D341Med (cell line): ENCODE results near the gene CNTNAP5.

Experiments used
- DNase-seq: peaks from one replicate; pipeline ENCODE4 v3.0.0; 2012; ENCODE audit warnings: low spot score

CNTNAP5 gene

GRCh38 chr2:124898827-124899226 is 873.7 kb downstream of the CNTNAP5 start:
- DNase-seq, result no peak

GRCh38 chr2:124908411-124908810 is 883.3 kb downstream of the CNTNAP5 start:
- no peak for DNase-seq

GRCh38 chr2:124911560-124911959 is 886.5 kb downstream of the CNTNAP5 start:
- no peak for DNase-seq

DNA sequence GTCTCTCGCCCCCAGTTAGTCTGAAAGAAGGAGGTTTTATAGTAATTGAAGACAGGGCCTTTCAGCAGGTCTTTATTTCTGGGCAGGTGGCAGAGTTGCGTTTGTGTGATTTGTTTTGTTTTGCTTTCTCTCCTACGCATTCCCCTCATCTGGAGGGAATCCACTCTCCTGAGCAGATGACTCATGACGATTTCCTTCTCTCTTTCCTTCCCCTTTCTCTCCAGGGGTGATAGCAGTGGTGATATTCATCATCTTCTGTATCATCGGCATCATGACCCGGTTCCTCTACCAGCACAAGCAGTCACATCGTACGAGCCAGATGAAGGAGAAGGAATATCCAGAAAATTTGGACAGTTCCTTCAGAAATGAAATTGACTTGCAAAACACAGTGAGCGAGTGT is 888.8 kb downstream of the CNTNAP5 start:
- no peak for DNase-seq

- no peak for DNase-seq
These were observed 890.5 kb downstream of the CNTNAP5 start for GRCh38 chr2:124915567-124915966.

DNA sequence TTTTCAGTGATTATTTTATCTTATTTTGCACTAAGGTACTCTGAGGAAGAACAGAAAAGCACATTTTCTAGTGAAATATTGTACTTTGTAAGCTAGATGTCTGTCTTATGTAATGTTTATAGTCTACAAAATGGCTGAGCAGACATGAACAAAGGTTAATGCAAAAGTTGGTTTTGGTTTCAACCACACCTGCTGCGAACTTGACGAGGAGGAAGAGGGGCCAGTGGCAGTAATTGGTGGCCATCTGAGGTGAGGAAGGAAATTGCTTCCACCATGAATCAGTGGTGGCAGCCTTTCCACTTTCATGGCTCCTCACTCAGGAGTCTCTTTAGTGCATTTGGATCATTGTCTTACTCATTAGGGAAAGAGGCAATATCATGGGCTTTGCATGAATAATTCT is 894.2 kb downstream of the CNTNAP5 start:
- no peak for DNase-seq

- DNase-seq, result no peak
These were observed 895.4 kb downstream of the CNTNAP5 start for GRCh38 chr2:124920448-124920847.

DNA sequence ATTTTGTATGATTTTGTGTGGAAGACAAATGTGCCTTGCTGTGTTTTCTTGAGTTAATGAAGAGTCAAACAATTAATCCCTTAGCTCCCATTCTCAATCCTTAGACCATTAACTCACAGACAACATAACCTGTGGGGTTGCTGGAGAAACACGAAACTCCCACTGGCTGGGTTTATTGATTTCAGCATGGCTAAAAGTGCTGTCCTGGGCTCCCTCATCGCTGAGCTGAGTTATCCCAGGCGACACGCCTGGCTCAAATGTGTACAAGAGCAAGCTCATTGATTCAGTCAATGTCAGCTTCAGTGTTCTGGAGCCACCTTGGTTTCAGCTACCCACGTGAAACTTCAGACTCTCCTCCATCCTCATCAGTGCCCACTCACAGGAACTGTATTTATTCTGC is 896.1 kb downstream of the CNTNAP5 start:
- no peak for DNase-seq

- DNase-seq, result no peak
These were observed 898.0 kb downstream of the CNTNAP5 start for GRCh38 chr2:124923097-124923496.

DNA sequence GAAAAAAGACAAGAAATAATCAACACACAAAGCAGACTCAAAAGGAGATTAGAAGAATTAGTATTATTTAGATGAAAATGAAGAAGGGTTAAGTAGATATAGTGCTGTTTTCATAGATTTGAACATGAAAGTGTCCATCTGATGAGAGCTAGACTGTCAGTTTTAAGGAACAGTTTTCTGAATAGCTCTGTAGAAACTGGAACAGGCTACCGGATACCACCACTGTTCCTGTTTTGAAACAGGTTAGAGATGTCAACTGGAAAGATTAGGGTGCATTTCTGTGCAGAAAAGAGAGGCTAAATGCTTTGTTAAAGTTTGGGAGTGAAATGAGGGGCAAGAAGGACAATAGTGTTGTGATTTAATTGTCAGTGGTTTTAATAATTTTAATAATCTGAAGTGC is 908.8 kb downstream of the CNTNAP5 start:
- DNase-seq, result no peak

DNA sequence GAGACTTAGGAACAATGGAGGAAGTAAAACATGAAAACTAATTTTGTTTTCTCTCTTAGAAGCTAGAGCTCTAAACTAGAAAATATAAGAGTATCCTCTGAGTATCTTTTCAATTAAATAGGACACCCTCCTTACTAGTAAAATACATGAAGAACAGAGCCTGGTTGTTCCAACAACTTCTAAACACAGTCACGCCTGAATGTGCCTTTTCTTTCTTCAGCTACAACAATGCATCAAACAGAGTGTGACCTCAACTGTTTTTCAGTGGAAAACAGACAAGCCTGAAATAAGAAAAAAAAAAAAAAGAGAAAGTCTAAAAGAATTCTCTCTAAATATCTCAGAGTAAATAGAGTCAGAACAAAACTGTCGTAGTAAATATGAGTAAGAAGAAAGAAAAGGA is 928.8 kb downstream of the CNTNAP5 start:
- DNase-seq, result no peak

GRCh38 chr2:124959581-124959980 is 934.5 kb downstream of the CNTNAP5 start:
- no peak for DNase-seq

GRCh38 chr2:124961132-124961531 is 936.0 kb downstream of the CNTNAP5 start:
- DNase-seq, result no peak
